Left lung (tissue), 10 donors: ENCODE data around the gene TMEM38A. TPM values are rescaled to one million over a fixed set of nuclear protein-coding genes. Genes with fewer than 3 reads are reported as not detected.

Experiments
- ATAC-seq: fragments of 200-7000 bp; cut with Tn5 transposase; one replicate; pipeline ENCODE4 v1.9.1; 2020; ENCODE audit warnings: moderate library complexity
- DNase-seq, 4 donors: peaks; one replicate each; pipeline ENCODE4 v3.0.0-alpha.2; 2013 to 2020
- H3K27ac ChIP-seq, 2 donors: fragments of 200-600 bp; sonication (generic) in 1 of 2; one replicate each; pipeline versions ENCODE4 v1.5.0 to v1.8.0; 2020 to 2021
- H3K27me3 ChIP-seq, 2 donors: fragments of 200-600 bp; sonication (generic) in 1 of 2; one replicate each; pipeline versions ENCODE4 v1.5.0 to v1.8.0; 2020 to 2021
- H3K36me3 ChIP-seq, 2 donors: fragments of 200-600 bp; sonication (generic) in 1 of 2; one replicate each; pipeline versions ENCODE4 v1.5.0 to v1.8.0; 2020 to 2021
- H3K4me1 ChIP-seq, 2 donors: fragments of 200-600 bp; one replicate each; pipeline ENCODE4 v1.8.0; 2021
- H3K4me3 ChIP-seq, 2 donors: fragments of 200-600 bp; sonication (generic) in 1 of 2; one replicate each; pipeline versions ENCODE4 v1.5.0 to v1.8.0; 2020 to 2021; ENCODE audit warnings: mild to moderate bottlenecking in 1 of 2
- H3K9me3 ChIP-seq, 2 donors: fragments of 200-600 bp; sonication (generic) in 1 of 2; one replicate each; pipeline versions ENCODE4 v1.5.0 to v1.8.0; 2020 to 2021
- intact Hi-C, 2 donors: fragments of 100-400 bp; cut with DNase I; formaldehyde crosslinking; loops; one replicate each; pipeline versions ENCODE4 v1.11.2 to v1.14.2; 2022
- polyA plus RNA-seq, 6 donors: library from polyadenylated mRNA; unstranded; fragments of 120-200 nt; gene quantifications; one replicate each; pipeline ENCODE4 v1.2.1, GENCODE V29; 2013; ENCODE audit not compliant: insufficient read length in 6 of 6
- total RNA-seq, 2 donors: library from RNA; stranded (reverse); fragmentation: NEBNext Ultra II Directional; extraction: Animal tissue kit (Norgen Biotek cat#: 25700); gene quantifications; one replicate each; pipeline ENCODE4 v1.2.1, GENCODE V29; 2021
- TF ChIP-seq, protein P1 (sequence below), 2 donors: fragments of 200-600 bp; sonication (generic) in 1 of 2; IDR thresholded peaks; one replicate each; pipeline versions ENCODE4 v1.5.0 to v1.8.0; 2021; ENCODE audit warnings: antibody characterized with exemption in 2 of 2
- donor health status: DM: no; HTN: yes; CAD: no.
- donor health status: DM: no; HTN: no; CAD: no.

TMEM38A gene
- total and polyA plus RNA-seq, 8 donors: 3.4 to 5.9 (median 4.4) TPM

DNA sequence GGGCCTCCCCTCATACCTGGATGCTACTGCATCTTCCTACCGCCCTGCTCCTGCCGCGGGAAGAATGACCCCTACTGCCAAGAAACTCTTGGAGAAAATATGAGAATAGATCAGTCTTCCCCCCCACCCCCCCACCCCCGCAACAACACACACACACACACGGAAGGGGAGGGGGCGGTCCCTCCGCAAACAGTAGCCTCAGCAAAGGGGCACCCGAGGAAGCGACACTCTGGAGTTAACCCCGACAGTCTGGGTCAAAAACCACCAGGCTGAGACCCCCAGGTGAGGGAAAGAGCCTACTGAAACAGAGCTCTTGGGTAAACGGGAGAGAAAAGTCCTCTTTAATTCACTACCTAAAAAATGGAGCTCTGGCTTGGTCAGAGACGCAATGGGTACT is 34.1 kb upstream of the TMEM38A start:
- ATAC-seq (no peak), DNase-seq (no peak)
- Histone ChIP-seq H3K4me1 (peaks cover 14 to 66% of the 10 kb centered on the region in 2 donors), H3K27ac (peak overlapping the region; percentile 72 to 90), H3K4me3 (peak overlapping the region; percentile 96 to 99), H3K9me3 (no peaks in the 10 kb centered on the region), H3K36me3 (peaks cover 0 to 26% of the 10 kb centered on the region in 2 donors), H3K27me3 (no peaks in the 10 kb centered on the region)
- intact Hi-C loops: loop anchor here in 1 of 2 donors (10.0 kb wide), 1 partner anchor 52 kb away; the partner anchor contains the start of gene SLC35E1
- TF ChIP-seq, protein P1, sequence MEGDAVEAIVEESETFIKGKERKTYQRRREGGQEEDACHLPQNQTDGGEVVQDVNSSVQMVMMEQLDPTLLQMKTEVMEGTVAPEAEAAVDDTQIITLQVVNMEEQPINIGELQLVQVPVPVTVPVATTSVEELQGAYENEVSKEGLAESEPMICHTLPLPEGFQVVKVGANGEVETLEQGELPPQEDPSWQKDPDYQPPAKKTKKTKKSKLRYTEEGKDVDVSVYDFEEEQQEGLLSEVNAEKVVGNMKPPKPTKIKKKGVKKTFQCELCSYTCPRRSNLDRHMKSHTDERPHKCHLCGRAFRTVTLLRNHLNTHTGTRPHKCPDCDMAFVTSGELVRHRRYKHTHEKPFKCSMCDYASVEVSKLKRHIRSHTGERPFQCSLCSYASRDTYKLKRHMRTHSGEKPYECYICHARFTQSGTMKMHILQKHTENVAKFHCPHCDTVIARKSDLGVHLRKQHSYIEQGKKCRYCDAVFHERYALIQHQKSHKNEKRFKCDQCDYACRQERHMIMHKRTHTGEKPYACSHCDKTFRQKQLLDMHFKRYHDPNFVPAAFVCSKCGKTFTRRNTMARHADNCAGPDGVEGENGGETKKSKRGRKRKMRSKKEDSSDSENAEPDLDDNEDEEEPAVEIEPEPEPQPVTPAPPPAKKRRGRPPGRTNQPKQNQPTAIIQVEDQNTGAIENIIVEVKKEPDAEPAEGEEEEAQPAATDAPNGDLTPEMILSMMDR (IDR thresholded peaks at IDR 0.05): no peak

GRCh38 chr19:16627193-16627927 is 33.6 kb upstream of the TMEM38A start:
- ATAC-seq: no peak
- TF ChIP-seq, protein P1 (IDR thresholded peaks at IDR 0.05): no peak
- Histone ChIP-seq H3K4me1 (peaks cover 14 to 64% of the 10 kb centered on the region in 2 donors), H3K27me3 (no peaks in the 10 kb centered on the region), H3K9me3 (no peaks in the 10 kb centered on the region), H3K36me3 (peaks cover 0 to 30% of the 10 kb centered on the region in 2 donors), H3K27ac (peak overlapping the region; percentile 72 to 90), H3K4me3 (peak overlapping the region; percentile 96 to 99)
- intact Hi-C loops: loop anchor here in 1 of 2 donors (10.0 kb wide), 1 partner anchor 53 kb away; the partner anchor contains the start of gene SLC35E1
- DNase-seq: peak in 1 of 4 donors; percentile 43

GRCh38 chr19:16627928-16628182 is 33.1 kb upstream of the TMEM38A start:
- Histone ChIP-seq H3K27ac (peak overlapping the region; percentile 72 to 90), H3K4me3 (peak overlapping the region; percentile 96 to 99), H3K4me1 (peaks cover 14 to 59% of the 10 kb centered on the region in 2 donors), H3K27me3 (no peaks in the 10 kb centered on the region), H3K36me3 (peaks cover 0 to 30% of the 10 kb centered on the region in 2 donors), H3K9me3 (no peaks in the 10 kb centered on the region)
- ATAC-seq (no peak), DNase-seq (no peak)
- intact Hi-C loops: loop anchor here in 1 of 2 donors (10.0 kb wide), 1 partner anchor 53 kb away; the partner anchor contains the start of gene SLC35E1
- TF ChIP-seq, protein P1 (IDR thresholded peaks at IDR 0.05): no peak

GRCh38 chr19:16628183-16628983 is 32.6 kb upstream of the TMEM38A start, which contains the start of gene MED26:
Gene MED26, minus strand, starts transcription at chr19:16628204. Its CDS starts 261 bp downstream, at chr19:16627943.
- intact Hi-C loops: loop anchor here in 1 of 2 donors (10.0 kb wide), 1 partner anchor 54 kb away; the partner anchor contains the start of gene SLC35E1
- H3K9me3 ChIP-seq: no peaks in the 10 kb centered on the region
- ATAC-seq (peak; percentile 90), DNase-seq (peak; percentile 95 to 98 (median 98))
- peaks cover 0 to 33% of the 10 kb centered on the region in 2 donors for H3K36me3 ChIP-seq
- TF ChIP-seq, protein P1 (IDR thresholded peaks at IDR 0.05): peak in 1 of 2 donors; percentile 18
- H3K27me3 ChIP-seq: no peaks in the 10 kb centered on the region
- H3K4me1 ChIP-seq: peaks cover 14 to 54% of the 10 kb centered on the region in 2 donors
- peak within 1 kb of the TSS; percentile 88 to 90 for H3K27ac ChIP-seq
- H3K4me3 ChIP-seq: peak within 1 kb of the TSS; percentile 96 to 99
